OCI-LY3 (cell line): Measurements from ENCODE around the gene RUSC2.

Source experiments
- EZH2phosphoT487 ChIP-seq: fragments of 200-600 bp; shearing (Covaris generic); IDR thresholded peaks from 2 replicates; pipeline ENCODE4 v1.6.1; 2018; ENCODE audit warnings: antibody characterized with exemption, mixed run types, low read depth
- TF ChIP-seq, protein P1 (sequence below): fragments of 200-600, 300-600 bp; sonication (generic); IDR thresholded peaks from 2 replicates; pipeline ENCODE4 v1.5.1; 2014; ENCODE audit warnings: antibody characterized with exemption, low read length, low read depth

DNA sequence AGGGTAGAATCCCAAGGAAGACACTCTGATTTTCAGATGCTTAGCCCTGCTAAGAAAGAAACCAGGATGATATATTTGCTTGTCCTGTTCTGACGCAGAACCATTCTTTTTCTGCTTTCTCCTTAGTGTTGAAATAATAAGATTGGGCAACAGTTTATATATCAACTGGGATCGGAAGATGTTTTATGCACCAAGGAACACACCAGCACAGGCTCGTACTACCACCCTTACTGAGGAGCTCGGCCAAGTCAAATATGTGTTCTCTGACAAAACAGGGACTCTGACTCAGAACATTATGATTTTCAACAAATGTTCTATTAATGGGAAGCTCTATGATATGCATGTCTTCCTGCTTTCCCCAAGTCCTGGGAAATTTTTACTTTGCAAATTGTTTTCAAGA lies 19.0 kb upstream of the RUSC2 start:
- TF ChIP-seq EZH2phosphoT487, result no peak
- TF ChIP-seq, protein P1, sequence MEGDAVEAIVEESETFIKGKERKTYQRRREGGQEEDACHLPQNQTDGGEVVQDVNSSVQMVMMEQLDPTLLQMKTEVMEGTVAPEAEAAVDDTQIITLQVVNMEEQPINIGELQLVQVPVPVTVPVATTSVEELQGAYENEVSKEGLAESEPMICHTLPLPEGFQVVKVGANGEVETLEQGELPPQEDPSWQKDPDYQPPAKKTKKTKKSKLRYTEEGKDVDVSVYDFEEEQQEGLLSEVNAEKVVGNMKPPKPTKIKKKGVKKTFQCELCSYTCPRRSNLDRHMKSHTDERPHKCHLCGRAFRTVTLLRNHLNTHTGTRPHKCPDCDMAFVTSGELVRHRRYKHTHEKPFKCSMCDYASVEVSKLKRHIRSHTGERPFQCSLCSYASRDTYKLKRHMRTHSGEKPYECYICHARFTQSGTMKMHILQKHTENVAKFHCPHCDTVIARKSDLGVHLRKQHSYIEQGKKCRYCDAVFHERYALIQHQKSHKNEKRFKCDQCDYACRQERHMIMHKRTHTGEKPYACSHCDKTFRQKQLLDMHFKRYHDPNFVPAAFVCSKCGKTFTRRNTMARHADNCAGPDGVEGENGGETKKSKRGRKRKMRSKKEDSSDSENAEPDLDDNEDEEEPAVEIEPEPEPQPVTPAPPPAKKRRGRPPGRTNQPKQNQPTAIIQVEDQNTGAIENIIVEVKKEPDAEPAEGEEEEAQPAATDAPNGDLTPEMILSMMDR, result no peak
